ENCODE data around the gene CAMSAP1.

CAMSAP1 gene

DNA sequence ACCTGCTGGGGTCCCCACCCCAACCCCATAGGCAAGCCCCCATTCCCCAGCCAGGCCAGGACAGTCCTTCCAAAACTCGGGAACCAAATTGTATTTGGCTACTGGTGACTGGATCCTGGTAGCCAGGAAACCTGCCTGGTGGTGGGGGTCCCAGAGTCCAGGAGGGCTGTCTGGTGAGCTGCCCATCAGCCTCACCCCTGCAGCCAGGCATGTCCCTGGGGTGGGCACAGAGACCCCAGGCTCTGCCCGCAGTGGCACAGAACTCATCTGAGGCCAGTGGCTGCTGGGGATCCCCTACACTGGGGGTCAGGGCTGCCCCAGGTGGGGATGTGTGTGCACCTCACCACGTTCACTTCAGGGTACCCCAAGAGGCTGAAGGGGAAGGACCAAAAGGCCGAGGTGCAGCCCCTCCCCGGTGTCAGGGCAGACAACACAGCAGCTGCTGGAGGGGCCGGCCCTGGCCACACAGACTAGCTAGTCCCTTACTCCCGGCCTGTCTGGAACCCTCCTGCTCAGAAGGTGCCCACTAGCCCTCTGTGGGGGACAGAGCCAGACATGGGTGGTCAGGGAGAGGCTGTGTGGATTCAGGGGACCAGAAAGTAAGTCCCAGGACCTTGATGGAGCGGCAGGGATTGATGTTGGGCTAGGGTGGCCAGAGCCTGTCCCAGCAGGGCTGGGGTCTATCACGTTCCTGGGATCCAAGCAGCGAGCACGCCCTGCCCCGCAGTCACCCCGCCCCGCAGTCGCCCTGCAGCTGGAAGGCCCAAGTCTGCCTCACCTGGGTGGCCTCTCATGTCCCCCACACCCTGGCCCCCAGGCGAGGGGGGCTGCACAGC lies 113.9 kb downstream of the CAMSAP1 start:
- POLR2A ChIA-PET (ENCODE audit: low non-redundant PET), result no interaction called here
- no peak for TF ChIP-seq CTCF (conservative IDR thresholded peaks at IDR 0.05; ENCODE audit: low read depth)
- no peak overlapping the region for H3K27ac ChIP-seq
- CTCF ChIA-PET, result interaction anchor here (0.6 kb wide), 1 partner anchor 347 kb away, joined by 3 read pairs; no protein-coding TSS in a partner anchor
- DNase-seq (ENCODE audit: low spot score), result no peak

DNA sequence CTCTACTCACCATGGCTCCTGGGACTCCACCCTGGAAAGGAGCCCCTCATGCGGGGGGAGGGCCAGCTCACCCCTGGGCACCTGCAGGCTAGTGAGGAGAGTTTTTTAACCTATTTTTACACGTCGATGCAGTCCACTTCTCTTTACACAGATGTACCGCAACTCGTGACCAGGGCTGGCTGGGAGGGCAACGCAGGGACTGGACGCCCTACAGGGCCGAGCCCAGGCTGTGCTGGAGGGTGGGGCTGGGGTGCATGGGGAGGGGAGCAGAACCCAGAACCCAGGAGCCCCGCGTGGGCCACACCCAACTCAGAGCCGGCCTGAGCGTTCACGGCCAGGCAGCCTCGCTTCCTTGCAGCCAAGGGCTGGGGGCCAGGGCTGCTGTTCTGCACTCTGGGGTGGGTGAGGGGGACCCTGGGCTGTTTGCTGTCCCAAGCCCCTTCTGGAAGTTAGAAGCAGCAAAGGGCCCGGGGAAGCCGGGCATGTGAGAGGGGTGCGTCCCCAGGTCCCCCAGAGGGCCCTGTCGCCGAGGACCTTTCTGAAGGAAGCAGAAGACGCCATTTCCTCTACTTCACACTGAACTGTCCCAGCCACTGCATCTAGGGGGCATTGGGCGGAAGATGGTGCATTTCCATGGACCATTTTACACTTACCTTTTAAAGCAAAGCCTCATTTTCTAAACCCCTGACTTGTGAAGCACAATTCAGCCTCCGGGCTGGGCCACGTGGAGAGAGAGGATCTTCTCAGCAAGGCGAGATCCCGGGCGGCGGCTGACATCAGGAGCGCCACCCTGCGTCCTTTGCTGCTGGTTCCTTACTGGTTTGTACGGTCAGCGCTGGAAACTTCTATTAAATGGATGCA lies 114.8 kb downstream of the CAMSAP1 start:
- ChIA-PET CTCF (no interaction called here), POLR2A (ENCODE audit: low non-redundant PET) (no interaction called here)
- H3K27ac ChIP-seq, result no peak overlapping the region
- TF ChIP-seq CTCF (conservative IDR thresholded peaks at IDR 0.05; ENCODE audit: low read depth), result no peak
- no peak for DNase-seq (ENCODE audit: low spot score)

DNA sequence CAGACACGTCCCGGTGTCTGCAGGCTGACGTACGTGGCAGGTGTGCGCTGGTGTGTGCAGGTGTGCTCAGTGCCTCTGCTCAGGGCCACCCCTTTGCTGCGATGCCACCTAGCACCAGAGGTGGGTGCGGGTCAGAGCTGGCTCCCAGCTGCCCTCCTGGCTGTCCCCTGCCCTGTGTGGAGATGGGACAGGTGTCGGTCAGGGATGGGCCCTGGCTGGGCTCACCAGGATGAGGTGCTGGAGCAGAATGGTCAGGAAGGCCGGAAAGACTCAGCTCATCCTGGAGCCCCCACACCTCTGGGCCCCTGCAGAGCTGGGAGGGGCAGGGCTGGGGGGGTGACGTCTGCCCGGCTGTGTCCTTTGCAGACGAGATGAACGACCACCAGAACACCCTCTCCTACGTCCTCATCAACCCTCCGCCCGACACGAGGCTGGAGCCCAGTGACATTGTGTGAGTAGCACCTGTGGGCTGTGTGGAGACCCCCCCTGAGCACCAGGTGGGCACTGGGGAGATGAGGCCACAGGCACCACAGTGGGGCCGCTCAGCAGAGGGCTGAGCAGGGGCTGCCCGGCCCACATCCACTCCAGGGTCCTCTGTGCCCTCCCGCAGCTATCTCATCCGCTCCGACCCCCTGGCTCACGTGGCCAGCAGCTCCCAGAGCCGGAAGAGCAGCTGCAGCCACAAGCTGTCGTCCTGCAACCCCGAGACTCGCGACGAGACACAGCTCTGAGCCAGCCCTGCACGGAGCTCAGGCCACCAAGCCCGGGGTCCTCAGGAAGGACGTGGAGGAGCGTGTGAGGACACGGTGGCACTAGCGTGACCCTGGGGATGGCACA lies 115.7 kb downstream of the CAMSAP1 start:
- TF ChIP-seq CTCF (conservative IDR thresholded peaks at IDR 0.05; ENCODE audit: low read depth), result no peak
- ChIA-PET CTCF (no interaction called here), POLR2A (ENCODE audit: low non-redundant PET) (no interaction called here)
- no peak overlapping the region for H3K27ac ChIP-seq
- no peak for DNase-seq (ENCODE audit: low spot score)

- no peak for DNase-seq (ENCODE audit: low spot score)
- POLR2A ChIA-PET (ENCODE audit: low non-redundant PET), result no interaction called here
- CTCF ChIA-PET, result interaction anchor here (1.0 kb wide), 1 partner anchor 188 kb away, joined by 3 read pairs; no protein-coding TSS in a partner anchor
- no peak overlapping the region for H3K27ac ChIP-seq
- TF ChIP-seq CTCF (conservative IDR thresholded peaks at IDR 0.05; ENCODE audit: low read depth), result no peak
Measured at GRCh38 chr9:135790850-135791249, 116.5 kb downstream of the CAMSAP1 start.

DNA sequence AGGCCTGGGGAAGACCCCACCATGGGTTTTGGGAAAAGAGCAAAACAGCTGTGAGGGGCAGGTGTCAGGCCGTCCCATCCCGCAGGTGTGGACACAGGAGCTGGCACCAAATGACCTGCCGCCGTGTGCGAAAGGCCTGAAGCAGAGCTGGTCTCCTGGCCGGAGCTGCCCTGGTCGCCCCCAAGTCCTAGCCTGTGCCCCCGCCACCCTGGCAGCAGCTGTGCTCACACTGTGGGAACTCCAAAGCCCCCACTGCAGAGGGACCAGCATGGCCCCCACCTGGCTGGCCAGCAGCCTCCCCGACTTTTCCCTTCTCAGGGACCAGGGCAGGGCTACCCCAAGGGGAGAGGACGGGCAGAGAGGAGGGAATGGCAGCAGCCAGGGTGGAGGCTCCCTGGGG lies 117.0 kb downstream of the CAMSAP1 start:
- TF ChIP-seq CTCF (conservative IDR thresholded peaks at IDR 0.05; ENCODE audit: low read depth), result no peak
- DNase-seq (ENCODE audit: low spot score), result no peak
- ChIA-PET CTCF (interaction anchor here (0.6 to 1.0 kb wide), 2 partner anchors 187 to 653 kb away, joined by 3 read pairs; no protein-coding TSS in a partner anchor), POLR2A (ENCODE audit: low non-redundant PET) (no interaction called here)
- no peak overlapping the region for H3K27ac ChIP-seq

- ChIA-PET CTCF (interaction anchor here (0.6 to 1.0 kb wide), 3 partner anchors 60 to 652 kb away, joined by 3 to 4 read pairs (median 3); no protein-coding TSS in a partner anchor), POLR2A (ENCODE audit: low non-redundant PET) (no interaction called here)
Measured at GRCh38 chr9:135789838-135790291, 117.5 kb downstream of the CAMSAP1 start.

More at GRCh38 chr9:135789838-135790291, 117.5 kb downstream of the CAMSAP1 start:
- H3K27ac ChIP-seq, result no peak overlapping the region
- DNase-seq (ENCODE audit: low spot score), result no peak
- no peak for TF ChIP-seq CTCF (conservative IDR thresholded peaks at IDR 0.05; ENCODE audit: low read depth)
